Measurements from ENCODE around the gene DMRTB1.

The DMRTB1 gene

GRCh38 chr1:53465023-53465957, 6.1 kb downstream of the DMRTB1 start:
- peak; percentile 98 for DNase-seq

DNA sequence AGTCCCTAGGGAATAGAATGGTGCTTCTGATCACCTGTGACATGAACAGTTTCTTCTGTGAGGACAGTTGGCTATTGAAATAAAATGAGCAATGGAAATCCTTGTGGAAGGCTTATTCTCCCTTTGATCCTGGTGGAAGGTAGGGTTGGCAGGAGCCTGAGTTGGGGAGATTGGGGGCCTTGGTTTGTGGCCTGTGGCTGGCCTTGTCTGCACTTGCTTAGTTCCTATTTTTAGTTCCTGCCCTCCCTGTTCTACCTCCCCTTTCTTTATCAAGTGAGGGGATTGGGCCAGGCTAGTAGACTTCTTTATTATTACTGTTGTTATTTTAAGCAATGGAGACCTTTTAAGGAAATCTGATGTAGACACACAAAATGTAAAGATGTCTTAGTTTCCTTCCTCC, 8.2 kb downstream of the DMRTB1 start:
- DNase-seq, result no peak

DNA sequence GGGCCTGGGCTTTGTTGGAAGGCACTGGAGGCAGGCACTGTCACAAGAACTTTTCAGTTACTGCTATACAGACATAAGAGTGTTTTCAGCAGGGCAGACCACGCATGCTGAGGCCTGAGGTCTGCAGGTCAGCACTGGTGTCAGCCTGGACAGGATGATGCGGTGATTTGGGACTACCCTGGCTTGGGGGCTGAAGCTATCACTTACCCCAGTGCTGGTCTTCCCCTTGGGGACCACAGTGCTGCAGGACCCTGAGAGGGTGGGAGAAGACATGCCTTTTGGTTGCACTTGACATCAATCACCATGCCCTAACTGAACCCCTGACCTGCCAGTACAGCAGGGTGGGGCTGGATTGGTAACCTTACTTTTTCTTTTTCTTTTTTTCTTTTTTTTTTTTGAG, 9.2 kb downstream of the DMRTB1 start:
- no peak for DNase-seq

- DNase-seq, result no peak
These were observed 10.2 kb downstream of the DMRTB1 start for GRCh38 chr1:53469373-53469772.

DNA sequence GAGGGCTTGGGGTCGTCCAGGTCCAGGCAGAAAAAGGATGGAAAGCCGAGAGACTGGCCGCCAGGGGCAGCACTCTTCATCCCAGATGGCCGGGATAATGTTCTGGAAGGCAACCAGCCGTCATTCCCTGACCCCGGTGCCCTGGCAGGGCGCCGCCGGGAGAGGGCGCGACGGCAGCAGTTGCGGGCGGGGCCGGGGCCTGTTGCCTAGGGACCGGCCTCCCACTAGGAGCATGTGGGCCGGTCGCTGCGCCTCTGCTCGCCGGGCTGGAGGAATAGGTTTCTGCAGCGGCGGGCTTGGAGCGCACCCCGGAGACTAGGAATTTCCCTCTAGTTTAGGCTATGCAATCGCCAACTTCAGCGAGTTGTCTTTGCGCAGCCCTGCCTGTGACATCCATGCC, 11.0 kb downstream of the DMRTB1 start:
- no peak for DNase-seq

DNA sequence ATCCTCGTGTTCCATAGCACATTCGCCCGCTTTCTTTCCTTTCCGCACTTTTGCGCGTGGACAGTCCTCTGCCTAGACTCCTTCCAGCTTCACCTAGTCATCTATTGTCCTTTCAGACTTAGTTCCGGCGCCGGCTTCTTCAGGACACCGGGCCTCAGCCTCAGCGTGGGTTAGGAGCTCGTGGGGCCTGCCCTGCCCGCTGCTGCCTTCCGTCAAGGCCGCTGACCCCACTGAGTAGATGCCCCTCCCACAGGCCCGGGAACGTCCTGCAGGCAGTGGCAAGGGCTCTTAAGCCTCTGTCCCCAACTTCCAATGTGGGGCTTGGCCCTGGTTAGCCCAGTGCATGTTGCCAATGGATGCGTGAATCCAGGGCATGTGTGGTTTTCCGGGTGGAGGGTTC, 11.4 kb downstream of the DMRTB1 start:
- DNase-seq, result no peak

DNA sequence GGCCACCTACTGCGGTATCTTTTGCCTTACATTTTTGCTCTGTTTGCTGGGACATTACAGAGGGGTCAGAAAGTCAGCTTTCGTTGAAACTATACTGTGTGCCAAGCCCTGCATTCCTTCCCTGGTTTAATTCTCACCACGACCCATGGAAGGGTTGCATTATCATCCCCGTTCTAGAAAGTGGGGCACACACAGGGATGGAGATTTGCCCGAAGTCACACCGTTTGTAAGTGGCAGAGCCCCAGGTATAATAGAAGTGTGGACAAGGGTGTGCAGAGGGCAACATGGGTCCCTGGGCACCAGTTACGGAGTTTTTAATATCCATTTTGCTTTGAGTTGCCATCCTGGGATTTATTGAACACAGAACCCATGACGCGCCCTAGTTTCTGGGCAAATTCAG, 11.8 kb downstream of the DMRTB1 start:
- no peak for DNase-seq

DNA sequence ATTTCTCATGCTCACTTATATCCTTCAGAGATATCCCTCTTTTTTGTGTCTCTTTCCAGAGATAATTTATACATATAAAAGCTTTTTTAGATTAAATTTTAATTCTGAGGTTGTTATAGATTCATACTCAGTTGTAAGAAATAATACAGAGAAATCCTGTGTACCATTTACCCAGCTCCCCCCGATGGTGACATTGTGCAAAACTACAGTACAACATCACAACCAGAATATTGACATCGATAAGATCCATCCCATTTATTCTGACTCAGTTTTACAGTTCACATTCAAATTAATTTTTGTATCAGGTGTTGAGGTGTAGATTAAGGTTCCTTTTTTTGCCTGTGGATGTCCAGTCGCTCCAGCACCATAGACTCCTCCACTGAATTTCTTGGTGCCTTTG, 14.3 kb downstream of the DMRTB1 start:
- DNase-seq, result peak; percentile 82

DNA sequence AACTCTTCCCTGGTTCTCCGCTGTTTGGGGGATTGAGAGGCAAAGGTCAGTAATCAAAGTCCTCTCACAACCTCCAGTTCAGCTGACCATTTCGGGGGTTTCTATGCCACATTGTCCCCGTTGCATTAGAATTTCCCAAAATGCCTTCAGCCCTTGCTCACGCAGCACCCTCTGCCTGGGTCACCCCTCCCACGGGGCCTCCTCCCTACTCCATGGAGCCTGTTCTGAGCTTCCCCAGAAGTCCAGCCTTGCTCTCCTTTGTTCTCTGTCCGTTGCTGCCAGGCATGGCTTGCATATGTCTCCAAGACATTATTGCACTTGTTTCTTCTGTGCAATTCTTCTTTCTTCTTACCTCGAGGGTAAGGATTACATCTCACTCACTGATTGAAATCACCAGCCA, 16.5 kb downstream of the DMRTB1 start:
- no peak for DNase-seq

DNA sequence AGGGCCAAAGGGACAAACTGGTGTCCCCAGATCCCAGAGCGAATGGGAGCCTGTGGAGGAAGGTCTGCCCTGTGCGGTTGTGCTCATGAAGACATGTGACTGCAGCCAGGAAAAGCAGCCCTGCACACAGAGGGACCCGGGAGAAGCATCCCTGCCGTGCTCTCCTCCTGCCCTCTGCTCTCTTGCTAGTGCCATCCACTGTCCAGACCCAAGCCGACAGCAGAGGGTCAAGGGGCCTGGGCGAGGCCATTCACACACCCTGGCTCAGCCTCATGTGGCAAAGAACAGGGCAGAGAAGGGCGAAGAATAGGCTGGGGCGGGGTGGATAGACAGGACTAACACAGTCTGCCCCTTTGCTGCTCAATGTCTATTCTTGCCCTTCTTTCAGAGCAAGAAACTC, 17.4 kb downstream of the DMRTB1 start:
- DNase-seq, result peak; percentile 22

DNA sequence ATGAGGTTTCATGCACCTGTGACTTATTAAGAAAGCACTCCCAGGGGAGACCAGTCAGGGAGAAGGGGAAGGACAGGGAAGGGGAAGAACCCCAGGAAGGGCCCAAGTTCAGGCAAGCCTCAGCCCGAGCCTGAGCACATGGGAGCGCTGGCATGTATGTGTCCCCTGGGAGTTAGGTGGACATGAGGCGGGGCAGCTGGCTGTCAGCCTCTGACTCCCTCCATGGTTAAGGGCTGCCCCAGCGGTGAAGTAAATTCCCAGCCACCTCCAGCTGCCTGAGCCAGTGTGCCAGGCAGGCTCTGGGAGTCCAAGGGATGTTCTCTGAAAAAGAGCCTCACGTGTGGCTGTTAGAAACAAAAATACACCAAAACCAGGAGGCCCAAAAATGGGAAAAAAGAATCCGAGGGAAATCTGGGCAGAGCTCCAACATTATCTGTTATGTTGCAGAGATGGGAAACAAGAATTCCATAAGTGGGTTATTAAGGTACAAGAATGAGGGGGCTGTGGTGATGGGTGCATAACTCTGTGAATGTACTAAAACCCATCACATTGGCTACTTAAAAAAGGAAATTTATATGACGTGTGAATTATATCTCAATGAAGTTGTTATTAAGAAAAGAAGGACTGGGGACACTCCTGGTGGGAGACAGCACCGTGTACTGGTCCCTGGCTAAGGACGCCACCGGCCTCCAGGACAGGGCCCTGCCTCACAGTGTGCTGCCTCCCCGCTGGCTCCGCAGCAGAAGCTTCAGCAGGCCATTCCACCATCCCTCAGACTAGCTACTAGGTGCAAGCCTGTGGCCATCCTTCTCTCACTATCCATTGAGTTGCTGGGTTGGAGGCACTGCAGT, 18.7 kb downstream of the DMRTB1 start:
- peak; percentile 90 for DNase-seq

- DNase-seq, result peak; percentile 97
These were observed 19.3 kb downstream of the DMRTB1 start for GRCh38 chr1:53478502-53478818.

GRCh38 chr1:53480678-53481077, 21.5 kb downstream of the DMRTB1 start:
- no peak for DNase-seq

DNA sequence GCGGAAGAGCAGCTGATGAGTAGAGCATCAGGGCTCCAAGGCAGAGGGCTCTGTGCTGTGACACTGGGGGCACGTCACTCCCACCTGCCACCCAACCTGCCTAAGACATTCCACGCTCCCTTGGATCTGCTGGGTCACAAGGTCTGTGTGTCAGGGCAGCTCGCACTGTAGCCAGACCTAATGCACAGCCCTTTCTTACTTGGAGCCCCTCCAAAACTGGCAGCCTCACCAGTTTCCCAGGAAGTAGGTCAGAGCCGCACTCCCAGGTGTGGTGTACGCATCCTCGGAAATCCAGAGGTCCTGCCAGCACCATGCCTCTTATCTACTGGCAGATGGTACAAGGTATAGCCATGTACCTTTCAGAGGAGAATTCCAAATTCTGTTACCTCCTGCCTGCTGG, 22.3 kb downstream of the DMRTB1 start:
- DNase-seq, result no peak

DNA sequence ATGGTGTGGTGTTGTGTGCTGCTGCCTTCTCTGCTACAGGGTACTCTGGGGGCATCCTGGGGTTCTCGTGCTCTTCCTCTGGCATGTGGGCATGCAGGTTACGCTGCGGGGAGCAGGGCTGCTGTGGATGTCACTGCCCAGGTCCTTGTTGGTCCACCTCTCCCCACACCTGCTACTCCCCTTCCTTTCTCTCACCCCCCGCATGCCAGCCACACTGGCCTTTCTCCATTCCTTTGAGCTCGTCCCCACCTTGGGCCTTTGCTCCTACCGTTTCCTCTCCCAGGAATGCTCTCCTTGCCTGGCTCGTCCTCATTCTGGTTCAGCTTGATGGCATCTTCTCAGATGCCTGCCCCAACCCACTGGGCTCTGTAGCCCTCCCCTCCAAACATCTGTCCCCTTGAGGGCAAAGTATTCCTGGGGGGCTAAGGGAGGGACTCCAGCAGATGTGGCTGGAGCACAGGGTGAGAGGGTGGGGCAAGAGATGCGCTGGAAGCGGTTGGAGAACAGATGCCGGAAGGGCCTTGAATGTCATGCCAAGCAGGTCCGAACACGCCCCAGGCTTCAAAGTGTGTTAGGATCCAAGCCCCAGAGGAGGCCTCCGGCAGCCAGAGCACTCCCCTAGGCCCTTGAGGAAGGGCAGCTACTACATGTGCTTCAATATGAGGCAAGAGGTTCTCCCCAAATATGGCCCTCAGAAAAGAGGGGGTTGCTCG, 23.4 kb downstream of the DMRTB1 start:
- DNase-seq, result peak; percentile 87

DNA sequence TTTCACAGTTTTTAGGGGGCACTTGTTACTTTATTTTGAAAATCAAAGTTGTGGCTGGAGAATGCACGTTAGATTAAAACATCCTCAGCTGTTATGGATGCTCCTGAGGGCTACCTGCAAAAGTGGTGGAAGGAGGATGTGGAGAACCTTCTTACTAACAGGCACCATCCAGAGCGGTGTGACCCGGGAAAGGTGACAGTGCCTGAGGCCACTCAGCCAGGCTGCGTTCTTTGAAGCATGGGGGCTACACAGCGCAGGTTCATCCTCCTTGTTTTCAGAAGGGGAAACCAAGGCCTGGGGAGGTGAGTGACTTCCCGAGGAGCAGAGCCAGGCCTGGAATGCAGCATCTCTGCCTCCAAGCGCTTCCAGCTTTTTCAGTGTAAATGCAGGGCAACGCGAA, 24.0 kb downstream of the DMRTB1 start:
- DNase-seq, result no peak

GRCh38 chr1:53483656-53484055, 24.5 kb downstream of the DMRTB1 start:
- peak; percentile 19 for DNase-seq

- no peak for DNase-seq
These were observed 25.7 kb downstream of the DMRTB1 start for GRCh38 chr1:53484705-53485477.

- DNase-seq, result peak; percentile 96
These were observed 26.5 kb downstream of the DMRTB1 start for GRCh38 chr1:53485478-53486394.

DNA sequence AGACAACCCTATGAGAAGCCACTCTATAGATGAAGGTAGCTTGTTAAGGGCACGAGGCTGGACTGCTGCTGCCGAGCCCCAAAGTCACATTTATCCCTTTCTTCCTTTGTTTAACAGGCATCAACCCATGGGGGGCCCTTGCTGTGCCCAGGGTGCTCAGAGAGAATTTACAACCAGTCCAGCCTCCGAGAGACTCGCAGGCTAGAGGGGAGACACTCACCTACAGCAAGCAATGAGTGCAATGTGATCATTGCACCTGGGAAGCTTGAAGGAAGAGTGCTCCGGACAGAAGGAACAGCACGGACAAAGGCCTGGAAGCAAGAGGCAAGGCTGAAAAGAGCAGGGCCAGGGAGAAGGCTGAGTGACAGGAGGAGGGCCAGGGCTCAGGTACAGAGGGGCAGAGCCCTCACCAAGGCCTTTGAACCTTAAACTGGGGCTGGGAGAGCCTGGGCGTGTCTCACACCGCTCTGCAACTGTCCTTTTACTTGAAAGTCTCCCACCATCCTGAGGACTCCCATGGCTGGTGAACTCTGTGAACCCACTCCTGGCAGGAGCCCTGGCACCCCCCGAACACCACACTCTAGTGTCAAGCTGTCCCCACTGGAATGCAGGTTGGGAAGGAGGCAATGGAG, 27.3 kb downstream of the DMRTB1 start:
- no peak for DNase-seq

DNA sequence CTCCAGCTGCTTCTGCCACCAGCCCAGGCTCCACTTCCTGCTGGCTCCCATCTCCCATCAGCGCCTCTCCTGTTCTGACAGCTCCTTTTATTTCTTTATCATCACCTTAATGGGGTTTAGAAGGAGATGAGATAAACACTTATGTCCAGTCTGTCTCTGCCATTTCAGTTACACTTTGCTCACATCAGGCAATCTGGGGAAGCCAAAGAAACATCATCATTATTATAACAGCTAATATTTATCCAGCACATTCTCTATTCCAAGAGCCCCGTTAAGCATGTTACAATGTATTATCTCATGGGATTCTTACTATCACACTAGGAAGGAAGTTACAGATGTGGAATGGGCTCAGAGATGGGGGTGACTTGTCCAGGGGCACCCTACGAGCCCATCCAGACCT, 31.2 kb downstream of the DMRTB1 start:
- DNase-seq, result no peak

All from NCI-H1694 treated with DMSO at 0.1 percent for 48 hours (cell line).